Fibroblast of lung (primary cell): ENCODE results near the gene ACYP2. TPM values are rescaled to one million over a fixed set of nuclear protein-coding genes. Genes with fewer than 3 reads are reported as not detected.

ENCODE experiments used
- DNase-seq, 2 donors: peaks; one replicate each; pipeline versions ENCODE4 v3.0.0 to v3.0.0-alpha.2; 2010; ENCODE audit warnings: low read depth in 2 of 2
- H2AFZ ChIP-seq: 2 replicates; pipeline ENCODE4 v1.5.1; 2012; ENCODE audit warnings: low read length, control low read depth, inconsistent platforms
- H3K27ac ChIP-seq: 2 replicates; pipeline ENCODE4 v1.5.1; 2011; ENCODE audit warnings: low read length, control low read depth; ENCODE audit not compliant: insufficient read depth
- H3K27me3 ChIP-seq: 2 replicates; pipeline ENCODE4 v1.5.1; 2011; ENCODE audit warnings: mild to moderate bottlenecking, low read length; ENCODE audit not compliant: control insufficient read depth, insufficient read depth
- H3K36me3 ChIP-seq: 2 replicates; pipeline ENCODE4 v1.5.1; 2011; ENCODE audit warnings: low read length; ENCODE audit not compliant: control insufficient read depth, insufficient read depth
- H3K4me1 ChIP-seq: 2 replicates; pipeline ENCODE4 v1.5.1; 2011; ENCODE audit warnings: low read length; ENCODE audit not compliant: control insufficient read depth, insufficient read depth; ENCODE audit errors: extremely low read depth
- H3K4me2 ChIP-seq: 2 replicates; pipeline ENCODE4 v1.5.1; 2011; ENCODE audit warnings: low read length, control low read depth; ENCODE audit not compliant: insufficient read depth; ENCODE audit errors: extremely low read depth
- H3K4me3 ChIP-seq, 4 experiments: fragments of 200-600 bp in 1 of 4; sonication (generic) in 1 of 4; replicated peaks in 1 of 4; 2 replicates each; pipeline ENCODE4 v1.5.1; 2011 to 2016; ENCODE audit warnings: low read length in 4 of 4, low read depth in 3 of 4, mild to moderate bottlenecking in 3 of 4, control low read depth in 2 of 4, inconsistent platforms in 1 of 4, mixed read lengths in 1 of 4; ENCODE audit not compliant: insufficient read depth in 1 of 4; ENCODE audit errors: control extremely low read depth in 1 of 4
- H3K79me2 ChIP-seq: 2 replicates; pipeline ENCODE4 v1.5.1; 2012; ENCODE audit warnings: mild to moderate bottlenecking, low read length, inconsistent platforms; ENCODE audit not compliant: control insufficient read depth, insufficient read depth
- H3K9ac ChIP-seq: 2 replicates; pipeline ENCODE4 v1.5.1; 2011; ENCODE audit warnings: mild to moderate bottlenecking, low read length, control low read depth; ENCODE audit not compliant: insufficient read depth
- H3K9me3 ChIP-seq: 2 replicates; pipeline ENCODE4 v1.5.1; 2012; ENCODE audit warnings: low read depth, low read length; ENCODE audit not compliant: control insufficient read depth, insufficient read depth
- H4K20me1 ChIP-seq: 2 replicates; pipeline ENCODE4 v1.5.1; 2011; ENCODE audit warnings: low read length; ENCODE audit not compliant: control insufficient read depth, insufficient read depth; ENCODE audit errors: extremely low read depth
- EZH2 ChIP-seq: IDR thresholded peaks from 2 replicates; pipeline ENCODE4 v1.5.1; 2012; ENCODE audit warnings: low read length, control low read depth, mild to moderate bottlenecking; ENCODE audit errors: missing control alignments
- polyA plus RNA-seq, 2 donors: library from polyadenylated mRNA; depleted of rRNA in 1 of 2; stranded (reverse) in 1 of 2; unstranded in 1 of 2; fragments of >200 nt; gene quantifications; 2 replicates each; pipeline ENCODE4 v1.2.1, GENCODE V29; 2011 to 2012; ENCODE audit warnings: missing spikeins in 1 of 2
- total RNA-seq: library from RNA; depleted of rRNA; stranded (reverse); fragments of >200 nt; gene quantifications from 2 replicates; pipeline ENCODE4 v1.2.1, GENCODE V29; 2014
- TF ChIP-seq, protein P1 (sequence below), 2 donors: IDR thresholded peaks in 1 of 2; conservative IDR thresholded peaks in 1 of 2; 1 replicate in 1 of 2; 2 replicates in 1 of 2; pipeline ENCODE4 v1.5.1; 2011 to 2012; ENCODE audit warnings: low read length in 2 of 2, control low read depth in 1 of 2, inconsistent platforms in 1 of 2, low read depth in 1 of 2, mild to moderate bottlenecking in 1 of 2

Gene ACYP2
- total and polyA plus RNA-seq, 2 donors (not counting 1 experiment from before 2014, with no cell fraction given) = 9.7 to 24.4 TPM

- DNase-seq = peak in 1 of 2 donors; percentile 53
- Histone ChIP-seq H2AFZ (no peak overlapping the region), H4K20me1 (no peaks in the 10 kb centered on the region), H3K9me3 (no peaks in the 10 kb centered on the region), H3K36me3 (no peaks in the 10 kb centered on the region), H3K4me2 (no peak overlapping the region), H3K27me3 (no peaks in the 10 kb centered on the region), H3K4me1 (no peaks in the 10 kb centered on the region), H3K9ac (no peak overlapping the region), H3K4me3 (no peak overlapping the region), H3K27ac (no peak overlapping the region), H3K79me2 (no peaks in the 10 kb centered on the region)
- no peak for TF ChIP-seq EZH2
- TF ChIP-seq, protein P1, sequence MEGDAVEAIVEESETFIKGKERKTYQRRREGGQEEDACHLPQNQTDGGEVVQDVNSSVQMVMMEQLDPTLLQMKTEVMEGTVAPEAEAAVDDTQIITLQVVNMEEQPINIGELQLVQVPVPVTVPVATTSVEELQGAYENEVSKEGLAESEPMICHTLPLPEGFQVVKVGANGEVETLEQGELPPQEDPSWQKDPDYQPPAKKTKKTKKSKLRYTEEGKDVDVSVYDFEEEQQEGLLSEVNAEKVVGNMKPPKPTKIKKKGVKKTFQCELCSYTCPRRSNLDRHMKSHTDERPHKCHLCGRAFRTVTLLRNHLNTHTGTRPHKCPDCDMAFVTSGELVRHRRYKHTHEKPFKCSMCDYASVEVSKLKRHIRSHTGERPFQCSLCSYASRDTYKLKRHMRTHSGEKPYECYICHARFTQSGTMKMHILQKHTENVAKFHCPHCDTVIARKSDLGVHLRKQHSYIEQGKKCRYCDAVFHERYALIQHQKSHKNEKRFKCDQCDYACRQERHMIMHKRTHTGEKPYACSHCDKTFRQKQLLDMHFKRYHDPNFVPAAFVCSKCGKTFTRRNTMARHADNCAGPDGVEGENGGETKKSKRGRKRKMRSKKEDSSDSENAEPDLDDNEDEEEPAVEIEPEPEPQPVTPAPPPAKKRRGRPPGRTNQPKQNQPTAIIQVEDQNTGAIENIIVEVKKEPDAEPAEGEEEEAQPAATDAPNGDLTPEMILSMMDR (conservative IDR thresholded peaks at IDR 0.05 in 1 of 2, IDR thresholded peaks at IDR 0.05 in 1 of 2; ENCODE audit: low read depth in 1 of 2, low read length in 2 of 2) = no peak
These were observed 131.7 kb downstream of the ACYP2 start for GRCh38 chr2:54247115-54247514.

DNA sequence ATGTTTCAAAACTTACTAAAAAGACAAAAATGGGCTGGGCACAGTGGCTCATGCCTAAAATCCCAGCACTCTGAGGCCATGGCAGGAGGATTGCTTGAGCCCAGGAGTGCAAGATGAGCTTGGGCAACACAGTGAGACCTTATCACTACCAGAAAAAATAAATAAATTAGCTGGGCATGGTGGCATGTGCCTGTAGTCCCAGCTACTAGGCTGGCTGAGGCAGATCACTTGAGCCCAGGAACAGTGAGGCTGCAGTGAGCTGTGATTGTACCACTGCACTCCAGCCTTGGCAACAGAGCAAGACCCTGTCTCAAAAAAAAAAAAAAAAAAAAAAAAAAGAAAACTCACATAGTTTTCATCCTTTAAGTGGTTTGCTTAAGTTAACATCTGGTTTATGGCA lies 134.2 kb downstream of the ACYP2 start:
- no peak overlapping the region for H2AFZ ChIP-seq
- DNase-seq = no peak
- H3K9me3 ChIP-seq = no peaks in the 10 kb centered on the region
- H3K27me3 ChIP-seq = no peaks in the 10 kb centered on the region
- no peaks in the 10 kb centered on the region for H4K20me1 ChIP-seq
- H3K27ac ChIP-seq = no peak overlapping the region
- TF ChIP-seq, protein P1 (conservative IDR thresholded peaks at IDR 0.05 in 1 of 2, IDR thresholded peaks at IDR 0.05 in 1 of 2; ENCODE audit: low read depth in 1 of 2, low read length in 2 of 2) = no peak
- no peak for TF ChIP-seq EZH2
- H3K4me2 ChIP-seq = no peak overlapping the region
- H3K79me2 ChIP-seq = no peaks in the 10 kb centered on the region
- H3K4me1 ChIP-seq = no peaks in the 10 kb centered on the region
- no peak overlapping the region for H3K9ac ChIP-seq
- H3K36me3 ChIP-seq = no peaks in the 10 kb centered on the region
- H3K4me3 ChIP-seq = no peak overlapping the region

GRCh38 chr2:54254180-54254579 lies 138.8 kb downstream of the ACYP2 start:
- Histone ChIP-seq H3K79me2 (no peaks in the 10 kb centered on the region), H2AFZ (no peak overlapping the region), H3K4me3 (no peak overlapping the region), H4K20me1 (no peaks in the 10 kb centered on the region), H3K9me3 (no peaks in the 10 kb centered on the region), H3K27me3 (no peaks in the 10 kb centered on the region), H3K9ac (no peak overlapping the region), H3K4me1 (no peaks in the 10 kb centered on the region), H3K36me3 (no peaks in the 10 kb centered on the region), H3K27ac (no peak overlapping the region), H3K4me2 (no peak overlapping the region)
- TF ChIP-seq EZH2 = no peak
- TF ChIP-seq, protein P1 (conservative IDR thresholded peaks at IDR 0.05 in 1 of 2, IDR thresholded peaks at IDR 0.05 in 1 of 2; ENCODE audit: low read depth in 1 of 2, low read length in 2 of 2) = no peak
- DNase-seq = no peak
